Measurements from ENCODE around the gene PSMG1. TPM values are rescaled to one million over a fixed set of nuclear protein-coding genes. Genes with fewer than 3 reads are reported as not detected.

PSMG1 gene
- total and polyA plus RNA-seq, 9 of the 15 experiments (the other 6 are each of a cell fraction or from before 2014, with no cell fraction given) = 54.5 to 427 (median 328) TPM

GRCh38 chr21:39153842-39154241 is 29.4 kb downstream of the PSMG1 start:
- FAIRE-seq (no peak), DNase-seq (ENCODE audit: extremely low read depth in 1 of 4, low spot score in 3 of 4) (no peak), ATAC-seq (no peak)
- Histone ChIP-seq H3K4me1 (replicated peaks in 1 of 2; ENCODE audit: control insufficient read depth in 2 of 2, insufficient read depth in 2 of 2, low read length in 2 of 2) (no peaks in the 10 kb centered on the region; a peak in 1 of 5 replicates), H3K27ac (ENCODE audit: extremely low read depth, low read depth, low read length) (no peak overlapping the region), H3K4me3 (no peak overlapping the region), H3K36me3 (ENCODE audit: control insufficient read depth, insufficient read depth, low read length) (no peaks in the 10 kb centered on the region), H4K20me1 (replicated peaks; ENCODE audit: control insufficient read depth, insufficient read depth, low read length) (no peaks in the 10 kb centered on the region), H2AFZ (ENCODE audit: low read depth, low read length) (no peak overlapping the region), H3K9ac (ENCODE audit: insufficient read depth in 1 of 2, low read depth in 2 of 2, low read length in 2 of 2) (no peak overlapping the region), H3K4me2 (ENCODE audit: insufficient read depth, low read length) (no peak overlapping the region), H3K79me2 (ENCODE audit: control insufficient read depth, insufficient read depth, low read length) (no peaks in the 10 kb centered on the region), H3K9me1 (ENCODE audit: control insufficient read depth, insufficient read depth, low read length) (no peaks in the 10 kb centered on the region), H3K27me3 (ENCODE audit: control insufficient read depth in 2 of 2, insufficient read depth in 2 of 2, low read length in 2 of 2) (peaks cover 5 to 8% of the 10 kb centered on the region in 2 experiments; a peak in 3 of 5 replicates), H3K9me3 (replicated peaks; ENCODE audit: control insufficient read depth, insufficient read depth, low read depth, low read length) (no peaks in the 10 kb centered on the region)
- BruUV-seq (replicated peaks) = no TSS peak
- CTCF ChIA-PET (ENCODE audit: low intra/inter-chr PET ratio) = no interaction called here
- 0 out of 2 replicates have a peak, but pooled peaks have one; percentile 25 for TF ChIP-seq SPI1 (IDR thresholded peaks at IDR 0.05; ENCODE audit: borderline replicate concordance, low read depth, low read length)
- TF ChIP-seq BRD4 (IDR thresholded peaks at IDR 0.05) = no peak
- TF ChIP-seq FOSL1 (tag; conservative IDR thresholded peaks at IDR 0.05) = no peak
- TF ChIP-seq SAFB2 (IDR thresholded peaks at IDR 0.05; ENCODE audit: borderline replicate concordance, low read depth, low read length, severe bottlenecking) = no peak
- TF ChIP-seq ZNF354B (CRISPR knock-in tag; IDR thresholded peaks at IDR 0.05) = no peak
- TF ChIP-seq, protein P1, sequence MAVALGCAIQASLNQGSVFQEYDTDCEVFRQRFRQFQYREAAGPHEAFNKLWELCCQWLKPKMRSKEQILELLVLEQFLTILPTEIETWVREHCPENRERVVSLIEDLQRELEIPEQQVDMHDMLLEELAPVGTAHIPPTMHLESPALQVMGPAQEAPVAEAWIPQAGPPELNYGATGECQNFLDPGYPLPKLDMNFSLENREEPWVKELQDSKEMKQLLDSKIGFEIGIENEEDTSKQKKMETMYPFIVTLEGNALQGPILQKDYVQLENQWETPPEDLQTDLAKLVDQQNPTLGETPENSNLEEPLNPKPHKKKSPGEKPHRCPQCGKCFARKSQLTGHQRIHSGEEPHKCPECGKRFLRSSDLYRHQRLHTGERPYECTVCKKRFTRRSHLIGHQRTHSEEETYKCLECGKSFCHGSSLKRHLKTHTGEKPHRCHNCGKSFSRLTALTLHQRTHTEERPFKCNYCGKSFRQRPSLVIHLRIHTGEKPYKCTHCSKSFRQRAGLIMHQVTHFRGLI (CRISPR knock-in tag; IDR thresholded peaks at IDR 0.05) = no peak
- TF ChIP-seq, protein P2, sequence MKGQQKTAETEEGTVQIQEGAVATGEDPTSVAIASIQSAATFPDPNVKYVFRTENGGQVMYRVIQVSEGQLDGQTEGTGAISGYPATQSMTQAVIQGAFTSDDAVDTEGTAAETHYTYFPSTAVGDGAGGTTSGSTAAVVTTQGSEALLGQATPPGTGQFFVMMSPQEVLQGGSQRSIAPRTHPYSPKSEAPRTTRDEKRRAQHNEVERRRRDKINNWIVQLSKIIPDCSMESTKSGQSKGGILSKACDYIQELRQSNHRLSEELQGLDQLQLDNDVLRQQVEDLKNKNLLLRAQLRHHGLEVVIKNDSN (CRISPR knock-in tag; IDR thresholded peaks at IDR 0.05) = no peak
- no peak for TF ChIP-seq ZSCAN32 (CRISPR knock-in tag; IDR thresholded peaks at IDR 0.05)
- POLR2A ChIA-PET = no interaction called here
- 0% methylated on average over 2 of the region's 2 CpGs for WGBS (ENCODE audit: insufficient coverage, low coverage, missing lambda C conversion rate)
- in situ Hi-C loops (cut with MboI) = no loop called here
- intact Hi-C loops (cut with micrococcal nuclease) = no loop called here
